Measurements from ENCODE around the gene THSD7A.

Gene THSD7A

GRCh38 chr7:11605749-11606148, 226.2 kb downstream of the THSD7A start:
- no peak overlapping the region for H3K27ac ChIP-seq
- TF ChIP-seq CTCF (conservative IDR thresholded peaks at IDR 0.05) = no peak

GRCh38 chr7:11604505-11604904, 227.5 kb downstream of the THSD7A start:
- no peak for TF ChIP-seq CTCF (conservative IDR thresholded peaks at IDR 0.05)
- TF ChIP-seq ZFX (IDR thresholded peaks at IDR 0.05) = no peak
- no peak overlapping the region for H3K27ac ChIP-seq

- no peak overlapping the region for H3K27ac ChIP-seq
- TF ChIP-seq CTCF (conservative IDR thresholded peaks at IDR 0.05) (no peak), ZFX (IDR thresholded peaks at IDR 0.05) (no peak)
These were observed 230.2 kb downstream of the THSD7A start for GRCh38 chr7:11601761-11602160.

- TF ChIP-seq CTCF (conservative IDR thresholded peaks at IDR 0.05) (no peak), ZFX (IDR thresholded peaks at IDR 0.05) (no peak)
- peak overlapping the region; percentile 77 for H3K27ac ChIP-seq
These were observed 238.7 kb downstream of the THSD7A start for GRCh38 chr7:11593322-11593721.

GRCh38 chr7:11592699-11593098, 239.3 kb downstream of the THSD7A start:
- H3K27ac ChIP-seq = peak overlapping the region; percentile 77; the same call in 1 of the 2 replicates
- TF ChIP-seq ZFX (IDR thresholded peaks at IDR 0.05) (no peak), CTCF (conservative IDR thresholded peaks at IDR 0.05) (no peak; the same call in 1 of the 2 replicates)

- TF ChIP-seq CTCF (conservative IDR thresholded peaks at IDR 0.05) (no peak), ZFX (IDR thresholded peaks at IDR 0.05) (no peak)
- H3K27ac ChIP-seq = no peak overlapping the region
These were observed 240.1 kb downstream of the THSD7A start for GRCh38 chr7:11591943-11592342.

- TF ChIP-seq CTCF (conservative IDR thresholded peaks at IDR 0.05) = no peak
- TF ChIP-seq ZFX (IDR thresholded peaks at IDR 0.05) = no peak
- H3K27ac ChIP-seq = no peak overlapping the region
These were observed 240.9 kb downstream of the THSD7A start for GRCh38 chr7:11591055-11591633.

All from C4-2B (cell line).